ENCODE results near the gene AKT1S1.
"Not testable (repeated sequence)": the region's sequence is repeated elsewhere in the genome, so short reads cannot be mapped to it uniquely, and the experiment has no call there.

The AKT1S1 gene

GRCh38 chr19:49877020-49877878, at the start of gene AKT1S1, which contains the start of gene TBC1D17:
TSS of gene AKT1S1 (minus strand) at chr19:49877355. CDS start at chr19:49873295, 4,060 bp downstream.
TSS of gene TBC1D17 (plus strand) at chr19:49877702. CDS start at chr19:49877724, 22 bp downstream.
- DNase-seq (ENCODE audit: low read depth in 4 of 4, low spot score in 1 of 4): peak; percentile 92 to 98 (median 94)

DNA sequence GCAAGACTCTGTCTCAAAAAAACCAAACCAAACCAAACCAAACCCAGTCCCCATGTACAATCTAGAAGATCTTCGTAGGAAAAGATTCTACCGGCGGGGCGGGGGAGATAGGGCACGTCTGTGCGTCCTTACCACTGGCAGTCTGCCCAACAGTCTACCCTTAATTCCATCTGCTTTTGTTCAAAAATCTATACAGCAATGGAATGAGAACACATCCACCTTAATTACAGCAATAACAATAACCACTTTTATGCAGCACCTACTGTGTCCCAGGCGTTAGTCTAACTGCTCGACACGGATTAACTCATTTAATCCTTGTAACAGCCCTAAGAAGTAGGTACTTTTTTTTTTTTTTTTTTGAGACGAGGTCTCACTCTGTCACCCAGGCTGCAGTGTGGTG, 49.4 kb upstream of the AKT1S1 start:
- no peak for DNase-seq (ENCODE audit: low read depth in 4 of 4, low spot score in 1 of 4)

DNA sequence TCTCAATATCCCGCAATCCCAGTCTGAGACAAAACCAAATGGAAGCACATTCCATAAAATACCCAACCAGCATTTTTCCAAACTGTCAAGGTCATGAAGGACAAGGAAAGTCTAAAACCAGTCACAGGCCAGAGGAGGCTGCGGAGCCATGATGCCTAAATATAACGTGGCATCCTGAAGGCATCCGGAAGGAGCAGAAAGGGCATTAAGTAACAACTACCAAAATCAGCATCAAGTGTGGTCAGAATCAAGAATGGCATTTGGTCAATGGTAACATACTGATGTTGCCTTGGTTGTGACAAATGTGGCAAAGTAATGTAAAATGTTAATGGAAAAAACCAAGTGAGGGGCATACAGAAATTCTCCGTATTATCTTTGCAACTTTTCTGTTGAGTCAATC, 48.3 kb upstream of the AKT1S1 start:
- DNase-seq (ENCODE audit: low read depth in 4 of 4, low spot score in 1 of 4): no peak

GRCh38 chr19:49924881-49925210, 47.7 kb upstream of the AKT1S1 start:
- DNase-seq (ENCODE audit: low read depth in 4 of 4, low spot score in 1 of 4): not testable (repeated sequence)

GRCh38 chr19:49924004-49924880, 47.1 kb upstream of the AKT1S1 start:
- DNase-seq (ENCODE audit: low read depth in 4 of 4, low spot score in 1 of 4): no peak

GRCh38 chr19:49923055-49924003, 46.2 kb upstream of the AKT1S1 start:
- DNase-seq (ENCODE audit: low read depth in 4 of 4, low spot score in 1 of 4): no peak

DNA sequence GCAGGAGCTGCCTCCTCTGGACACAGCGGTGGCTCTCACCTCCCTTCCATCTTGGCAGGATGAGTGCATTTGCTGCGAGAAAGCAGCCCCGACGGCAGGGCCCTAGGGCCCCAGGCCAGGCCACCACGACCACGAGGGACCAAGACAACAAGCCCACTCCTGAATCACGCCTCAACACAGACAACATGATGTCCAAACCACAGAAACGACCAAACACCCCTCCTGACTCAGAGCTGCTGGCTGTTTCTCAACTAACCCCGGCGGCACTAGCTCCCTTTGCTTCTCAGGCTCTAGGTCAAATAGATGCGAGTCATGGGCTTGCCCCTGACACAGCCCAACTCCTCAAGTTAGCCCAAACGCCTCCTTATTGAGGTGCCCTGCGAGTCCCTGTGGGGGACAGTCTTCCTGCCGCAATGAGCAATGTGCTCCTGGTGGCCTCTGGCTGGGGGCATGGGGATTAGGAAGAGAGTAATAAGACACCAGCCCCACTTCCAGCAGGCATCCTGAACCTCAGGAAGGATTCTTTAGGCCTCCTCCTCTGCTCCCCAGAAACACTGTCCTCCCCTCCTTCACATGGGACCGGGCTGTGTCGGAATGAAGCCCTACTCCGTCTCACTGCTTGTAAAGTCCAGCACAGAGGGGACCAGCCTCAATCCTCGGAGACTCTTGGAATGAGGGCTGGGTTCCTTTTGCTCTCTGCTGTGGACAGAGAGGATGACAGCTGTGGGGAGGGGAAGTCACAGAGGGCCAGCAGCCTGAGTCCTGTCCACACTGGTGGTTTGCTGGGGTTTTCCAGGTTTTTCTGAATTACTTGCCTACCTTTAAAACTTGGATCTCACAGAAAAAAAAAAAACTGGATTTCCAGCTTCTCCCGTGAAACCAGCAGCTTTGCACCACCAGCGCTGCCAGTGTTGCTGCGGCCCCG, 45.0 kb upstream of the AKT1S1 start:
- no peak for DNase-seq (ENCODE audit: low read depth in 4 of 4, low spot score in 1 of 4)

GRCh38 chr19:49920624-49921363, 43.6 kb upstream of the AKT1S1 start:
- no peak for DNase-seq (ENCODE audit: low read depth in 4 of 4, low spot score in 1 of 4)

DNA sequence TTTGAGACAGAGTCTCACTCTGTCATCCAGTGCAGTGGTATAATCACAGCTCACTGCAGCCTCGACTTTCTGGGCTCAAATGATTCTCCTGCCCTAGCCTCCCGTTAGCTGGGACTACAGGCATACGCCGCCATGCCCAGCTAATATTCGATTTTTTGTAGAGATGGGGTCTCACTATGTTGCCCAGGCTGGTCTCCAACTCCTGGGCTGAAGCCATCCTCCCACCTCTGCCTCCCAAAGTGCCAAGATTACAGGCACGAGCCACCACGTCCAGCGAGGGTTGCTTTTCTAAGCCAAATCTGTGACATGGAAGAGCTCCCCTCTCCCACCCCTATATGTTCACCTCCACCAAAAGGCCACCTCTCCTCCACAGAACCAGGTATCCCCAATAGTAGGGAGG, 40.9 kb upstream of the AKT1S1 start:
- DNase-seq (ENCODE audit: low read depth in 4 of 4, low spot score in 1 of 4): no peak

GRCh38 chr19:49916839-49917733, 39.9 kb upstream of the AKT1S1 start:
- no peak for DNase-seq (ENCODE audit: low read depth in 4 of 4, low spot score in 1 of 4)

DNA sequence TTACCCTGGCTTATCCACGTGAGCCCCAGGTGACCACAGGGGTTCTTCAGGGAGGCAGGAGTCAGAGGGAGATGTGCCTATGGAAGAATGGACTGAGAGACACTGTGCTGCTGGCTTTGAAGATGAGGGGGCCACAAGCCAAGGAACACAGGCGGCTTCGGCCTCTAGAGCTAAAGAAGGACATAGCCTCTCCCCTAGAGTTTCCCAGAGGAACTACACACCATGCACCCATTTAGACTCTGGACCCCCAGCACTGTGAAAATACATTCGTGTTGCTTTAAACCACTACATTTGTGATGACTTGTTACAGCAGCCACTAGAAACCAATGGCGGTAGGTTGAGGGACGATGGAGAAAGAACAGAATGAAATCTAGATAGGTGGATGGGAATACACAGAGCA, 38.1 kb upstream of the AKT1S1 start:
- no peak for DNase-seq (ENCODE audit: low read depth in 4 of 4, low spot score in 1 of 4)

DNA sequence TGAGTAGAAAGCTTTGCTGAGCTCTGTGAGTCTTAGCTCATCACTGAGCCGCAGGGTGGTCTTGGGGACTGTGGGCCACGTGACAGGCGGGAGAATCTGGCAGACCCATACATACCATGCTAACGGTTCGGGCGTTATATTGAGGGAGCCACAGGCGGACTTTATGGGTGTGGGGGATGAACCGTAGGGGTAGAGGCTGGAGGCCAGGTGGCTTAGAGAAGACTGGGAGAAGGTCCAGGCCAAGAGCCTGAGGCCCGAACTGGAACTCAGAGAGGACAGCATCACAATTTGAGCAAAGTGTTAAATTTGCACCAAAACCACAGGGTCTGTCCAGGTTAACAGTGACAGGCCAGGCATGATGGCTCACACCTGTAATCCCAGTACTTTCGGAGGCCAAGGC, 36.6 kb upstream of the AKT1S1 start:
- DNase-seq (ENCODE audit: low read depth in 4 of 4, low spot score in 1 of 4): no peak

DNA sequence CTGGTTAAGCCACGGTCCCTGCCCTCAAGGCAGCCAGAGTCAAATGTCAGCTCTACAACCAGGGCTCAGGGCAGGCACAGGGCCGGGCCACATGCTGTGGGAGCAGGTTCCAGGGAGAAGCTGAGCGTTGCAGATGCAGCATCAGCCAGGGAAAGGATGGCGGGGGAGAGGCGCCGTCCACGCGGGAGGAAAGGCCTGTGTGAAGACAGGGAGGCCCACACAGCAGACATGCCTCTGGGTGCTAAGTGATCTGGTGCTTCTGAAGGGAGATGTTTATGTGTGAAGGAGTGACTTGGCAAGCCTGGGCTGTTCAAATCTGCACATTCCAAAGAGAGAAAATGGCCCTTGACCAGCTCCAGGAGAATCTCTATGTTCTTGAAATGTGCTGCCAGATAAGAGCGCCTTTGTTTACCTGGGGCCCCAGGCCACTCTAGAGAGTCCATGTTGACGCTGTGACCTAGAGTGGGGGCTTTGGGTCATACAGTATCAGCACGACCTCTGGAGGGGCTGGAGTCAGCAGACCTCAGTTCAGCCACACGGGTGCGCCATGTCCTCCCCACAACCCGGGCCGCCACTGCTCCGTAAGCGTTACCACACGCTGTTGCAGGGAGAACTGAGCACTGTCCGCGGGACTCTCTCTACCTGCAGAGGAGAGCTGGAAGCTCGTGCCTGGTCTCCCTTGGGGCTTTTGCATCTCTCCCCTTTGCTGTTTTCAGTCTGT, 36.0 kb upstream of the AKT1S1 start:
- DNase-seq (ENCODE audit: low read depth in 4 of 4, low spot score in 1 of 4): no peak

DNA sequence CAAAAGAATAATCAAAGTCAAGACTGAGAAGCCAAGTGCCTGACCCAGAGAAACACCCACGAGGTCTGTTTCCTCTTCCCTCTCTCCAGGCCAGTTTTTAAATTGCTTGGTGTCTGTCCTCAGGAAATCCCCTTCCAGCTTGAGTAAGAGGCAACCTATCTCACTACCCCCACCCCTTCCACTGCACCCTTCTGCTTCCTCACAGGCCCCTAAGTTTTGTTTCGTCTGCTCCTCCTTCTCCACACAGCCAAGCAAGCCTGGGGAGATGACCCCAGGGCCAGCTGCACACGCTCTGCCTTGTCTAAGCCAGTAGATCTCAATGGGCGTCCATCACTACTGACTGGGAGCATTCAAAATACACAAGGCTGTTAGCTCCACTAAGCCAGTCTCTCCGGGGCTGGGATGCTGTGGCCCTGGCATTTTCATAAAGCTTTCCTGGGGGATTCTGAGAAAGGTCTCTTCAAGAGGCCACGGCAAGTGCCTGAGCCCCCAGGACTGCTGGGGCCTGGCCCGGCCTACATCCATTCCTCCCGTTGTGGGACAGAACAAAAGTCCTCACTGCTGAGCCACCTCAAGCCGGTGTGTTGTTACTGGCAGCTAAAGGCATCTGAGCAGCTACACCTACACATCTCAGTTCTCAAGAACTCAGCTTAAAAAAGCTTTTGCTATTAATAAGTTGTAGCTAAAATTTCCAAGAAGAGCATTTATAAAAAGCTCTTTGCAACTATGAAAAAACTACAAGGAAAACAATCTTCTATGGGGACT, 34.4 kb upstream of the AKT1S1 start:
- no peak for DNase-seq (ENCODE audit: low read depth in 4 of 4, low spot score in 1 of 4)

- no peak for DNase-seq (ENCODE audit: low read depth in 4 of 4, low spot score in 1 of 4)
Measured at GRCh38 chr19:49910179-49910578, 33.0 kb upstream of the AKT1S1 start.

- no peak for DNase-seq (ENCODE audit: low read depth in 4 of 4, low spot score in 1 of 4)
Measured at GRCh38 chr19:49908480-49909420, 31.6 kb upstream of the AKT1S1 start.
